Activated gamma-delta T cell (primary cell): Measurements from ENCODE around the gene RAB6A.
A peak's percentile ranks its signal among the peaks of the same experiment; 100 is the strongest.

ENCODE experiments used
- DNase-seq: peaks from one replicate; lab custom pipeline; 2025; lab: John Stamatoyannopoulos, UW

The RAB6A gene

GRCh38 chr11:73653996-73654395 lies 106.9 kb downstream of the RAB6A start:
- DNase-seq: no peak

GRCh38 chr11:73652856-73653559 lies 107.9 kb downstream of the RAB6A start:
- DNase-seq: no peak

GRCh38 chr11:73652046-73652730 lies 108.7 kb downstream of the RAB6A start:
- DNase-seq: no peak

- DNase-seq: no peak
Measured at GRCh38 chr11:73651661-73652045, 109.2 kb downstream of the RAB6A start.

- no peak for DNase-seq
Measured at GRCh38 chr11:73651252-73651651, 109.6 kb downstream of the RAB6A start.

GRCh38 chr11:73650400-73650799 lies 110.5 kb downstream of the RAB6A start:
- DNase-seq: no peak

- no peak for DNase-seq
Measured at GRCh38 chr11:73649206-73649605, 111.7 kb downstream of the RAB6A start.

- DNase-seq: no peak
Measured at GRCh38 chr11:73648571-73649046, 112.3 kb downstream of the RAB6A start.

GRCh38 chr11:73648121-73648520 lies 112.8 kb downstream of the RAB6A start:
- DNase-seq: no peak

- peak; percentile 79 for DNase-seq
Measured at GRCh38 chr11:73647459-73648100, 113.3 kb downstream of the RAB6A start.

GRCh38 chr11:73645972-73646631 lies 114.8 kb downstream of the RAB6A start, which contains the start of gene PLEKHB1:
PLEKHB1 (plus strand) TSS chr11:73646581; CDS start chr11:73646609, 28 bp downstream.
- no peak for DNase-seq

GRCh38 chr11:73645121-73645969 lies 115.5 kb downstream of the RAB6A start:
- no peak for DNase-seq

- no peak for DNase-seq
Measured at GRCh38 chr11:73641668-73642067, 119.2 kb downstream of the RAB6A start.

- DNase-seq: no peak
Measured at GRCh38 chr11:73640592-73640991, 120.3 kb downstream of the RAB6A start.

- DNase-seq: no peak
Measured at GRCh38 chr11:73637012-73637411, 123.9 kb downstream of the RAB6A start.

GRCh38 chr11:73636249-73636648 lies 124.6 kb downstream of the RAB6A start:
- DNase-seq: no peak

GRCh38 chr11:73635721-73636120 lies 125.2 kb downstream of the RAB6A start:
- DNase-seq: no peak

GRCh38 chr11:73633999-73634398 lies 126.9 kb downstream of the RAB6A start:
- DNase-seq: no peak

- DNase-seq: no peak
Measured at GRCh38 chr11:73632996-73633395, 127.9 kb downstream of the RAB6A start.

GRCh38 chr11:73629907-73630306 lies 131.0 kb downstream of the RAB6A start:
- DNase-seq: no peak

GRCh38 chr11:73625696-73626318 lies 135.1 kb downstream of the RAB6A start:
- DNase-seq: no peak
